ENCODE data around the gene CDH4.

The CDH4 gene

DNA sequence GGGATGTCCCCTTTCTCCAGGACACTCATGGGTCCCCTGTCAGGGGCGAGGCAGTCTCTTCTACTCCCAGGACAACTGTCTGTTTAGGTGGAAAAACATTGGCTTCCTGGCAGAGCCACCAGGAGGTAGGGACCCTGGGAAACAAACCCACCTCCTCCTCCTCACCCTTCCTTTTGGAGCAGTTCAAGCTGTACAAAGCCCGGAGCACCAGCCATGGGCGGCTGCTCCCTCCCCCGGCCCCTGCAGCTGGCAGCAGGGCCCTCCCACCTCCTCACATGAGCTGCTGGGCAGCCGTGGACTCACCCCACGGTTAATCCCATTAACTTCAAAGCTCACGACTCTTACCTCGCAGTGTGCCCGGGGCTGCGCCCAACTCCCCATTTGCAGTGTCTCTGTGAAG, 48.6 kb downstream of the CDH4 start:
- Histone ChIP-seq H3K27ac (ENCODE audit: low read depth, low read length) (no peak overlapping the region), H4K20me1 (ENCODE audit: low read depth, low read length) (no peaks in the 10 kb centered on the region), H3K4me3 (ENCODE audit: insufficient read depth, low read length, poor library complexity, severe bottlenecking) (no peak overlapping the region), H2AFZ (ENCODE audit: low read depth, low read length, severe bottlenecking) (no peak overlapping the region), H3F3A (ENCODE audit: insufficient read depth) (no peaks in the 10 kb centered on the region), H3K9ac (ENCODE audit: low read length) (no peak overlapping the region), H3K79me2 (ENCODE audit: insufficient read depth, low read length) (no peaks in the 10 kb centered on the region), H3K9me2 (replicated peaks; ENCODE audit: insufficient read depth, low read length) (no peaks in the 10 kb centered on the region), H3K36me3 (ENCODE audit: low read length) (no peaks in the 10 kb centered on the region), H3K27me3 (ENCODE audit: low read length) (no peaks in the 10 kb centered on the region), H3K9me3 (ENCODE audit: insufficient read depth, low read length) (no peaks in the 10 kb centered on the region), H3K4me2 (ENCODE audit: low read depth, low read length, poor library complexity, severe bottlenecking) (no peak overlapping the region)
- TF ChIP-seq EZH2phosphoT487 (conservative IDR thresholded peaks at IDR 0.05; ENCODE audit: low read length) = no peak
- TF ChIP-seq, protein P1, sequence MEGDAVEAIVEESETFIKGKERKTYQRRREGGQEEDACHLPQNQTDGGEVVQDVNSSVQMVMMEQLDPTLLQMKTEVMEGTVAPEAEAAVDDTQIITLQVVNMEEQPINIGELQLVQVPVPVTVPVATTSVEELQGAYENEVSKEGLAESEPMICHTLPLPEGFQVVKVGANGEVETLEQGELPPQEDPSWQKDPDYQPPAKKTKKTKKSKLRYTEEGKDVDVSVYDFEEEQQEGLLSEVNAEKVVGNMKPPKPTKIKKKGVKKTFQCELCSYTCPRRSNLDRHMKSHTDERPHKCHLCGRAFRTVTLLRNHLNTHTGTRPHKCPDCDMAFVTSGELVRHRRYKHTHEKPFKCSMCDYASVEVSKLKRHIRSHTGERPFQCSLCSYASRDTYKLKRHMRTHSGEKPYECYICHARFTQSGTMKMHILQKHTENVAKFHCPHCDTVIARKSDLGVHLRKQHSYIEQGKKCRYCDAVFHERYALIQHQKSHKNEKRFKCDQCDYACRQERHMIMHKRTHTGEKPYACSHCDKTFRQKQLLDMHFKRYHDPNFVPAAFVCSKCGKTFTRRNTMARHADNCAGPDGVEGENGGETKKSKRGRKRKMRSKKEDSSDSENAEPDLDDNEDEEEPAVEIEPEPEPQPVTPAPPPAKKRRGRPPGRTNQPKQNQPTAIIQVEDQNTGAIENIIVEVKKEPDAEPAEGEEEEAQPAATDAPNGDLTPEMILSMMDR (IDR thresholded peaks at IDR 0.05; ENCODE audit: insufficient read depth, low read length, poor library complexity, severe bottlenecking) = no peak

DNA sequence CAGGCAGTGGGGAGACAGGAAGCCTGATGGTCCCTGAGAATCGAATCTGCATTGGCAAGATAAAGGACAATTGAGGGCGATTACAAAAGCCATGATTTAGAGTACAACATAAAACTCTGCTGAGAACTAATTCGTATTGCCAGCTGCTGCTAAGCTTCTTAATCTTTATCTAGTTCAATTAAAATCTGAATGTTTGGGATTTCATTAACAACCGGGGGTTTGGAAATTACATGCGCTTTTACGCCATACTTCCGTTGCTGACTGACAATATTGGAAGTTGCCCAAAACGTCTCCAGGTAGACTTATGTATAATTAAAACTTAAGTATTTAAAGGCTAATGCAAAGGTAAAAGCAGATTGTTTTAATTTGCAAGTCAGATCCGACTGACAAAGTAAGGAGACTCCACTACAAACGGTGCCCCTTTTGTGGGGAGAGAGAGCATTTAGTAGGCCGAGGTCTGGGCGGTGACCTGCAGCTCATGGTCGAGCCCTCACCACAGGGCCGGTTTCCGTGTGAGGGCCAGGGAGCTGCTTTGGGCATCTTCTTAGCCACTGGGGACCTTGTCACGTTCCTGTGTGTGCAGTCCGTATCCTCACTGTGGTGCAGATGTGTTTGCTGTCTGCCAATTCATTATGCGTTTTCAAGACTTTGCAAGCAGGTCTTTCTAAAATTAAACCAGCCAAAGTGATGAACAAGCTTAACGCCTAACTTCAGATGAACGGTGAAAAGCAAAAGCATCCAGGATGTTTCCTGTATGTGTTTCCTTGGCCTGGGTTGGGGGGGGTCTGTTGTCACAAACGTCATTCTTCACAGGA, 49.9 kb downstream of the CDH4 start:
- no peak for TF ChIP-seq EZH2phosphoT487 (conservative IDR thresholded peaks at IDR 0.05; ENCODE audit: low read length)
- TF ChIP-seq, protein P1 (IDR thresholded peaks at IDR 0.05; ENCODE audit: insufficient read depth, low read length, poor library complexity, severe bottlenecking) = no peak
- Histone ChIP-seq H3K4me3 (ENCODE audit: insufficient read depth, low read length, poor library complexity, severe bottlenecking) (no peak overlapping the region), H4K20me1 (ENCODE audit: low read depth, low read length) (no peaks in the 10 kb centered on the region), H3K27me3 (ENCODE audit: low read length) (no peaks in the 10 kb centered on the region), H3K27ac (ENCODE audit: low read depth, low read length) (no peak overlapping the region), H3K36me3 (ENCODE audit: low read length) (no peaks in the 10 kb centered on the region), H3K9me2 (replicated peaks; ENCODE audit: insufficient read depth, low read length) (no peaks in the 10 kb centered on the region), H3K79me2 (ENCODE audit: insufficient read depth, low read length) (no peaks in the 10 kb centered on the region), H2AFZ (ENCODE audit: low read depth, low read length, severe bottlenecking) (no peak overlapping the region), H3F3A (ENCODE audit: insufficient read depth) (no peaks in the 10 kb centered on the region), H3K4me2 (ENCODE audit: low read depth, low read length, poor library complexity, severe bottlenecking) (no peak overlapping the region), H3K9ac (ENCODE audit: low read length) (no peak overlapping the region), H3K9me3 (ENCODE audit: insufficient read depth, low read length) (no peaks in the 10 kb centered on the region)

DNA sequence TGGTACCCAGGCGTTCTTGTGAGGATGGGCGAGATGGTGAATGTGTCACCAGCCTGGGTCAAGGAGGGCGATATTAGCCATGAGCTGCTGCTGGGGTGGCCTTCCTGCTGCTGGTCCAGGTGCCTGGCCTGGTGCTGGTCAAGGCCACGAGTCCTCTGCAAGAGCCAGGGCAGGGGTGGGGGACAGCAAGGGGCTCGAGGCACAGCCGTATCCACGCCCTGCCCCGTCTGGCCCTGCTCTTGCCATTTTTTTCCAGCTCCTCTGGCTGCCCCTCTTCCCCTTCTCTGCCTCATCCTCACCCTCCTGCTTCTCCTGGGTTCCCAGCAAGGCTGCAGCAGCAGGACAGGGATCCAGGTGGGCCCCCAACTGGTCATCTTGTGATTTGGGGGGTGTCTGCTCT, 51.2 kb downstream of the CDH4 start:
- H4K20me1 ChIP-seq (ENCODE audit: low read depth, low read length) = no peaks in the 10 kb centered on the region
- H3K27ac ChIP-seq (ENCODE audit: low read depth, low read length) = no peak overlapping the region
- no peaks in the 10 kb centered on the region for H3K9me2 ChIP-seq (replicated peaks; ENCODE audit: insufficient read depth, low read length)
- no peak overlapping the region for H3K4me2 ChIP-seq (ENCODE audit: low read depth, low read length, poor library complexity, severe bottlenecking)
- no peak overlapping the region for H3K4me3 ChIP-seq (ENCODE audit: insufficient read depth, low read length, poor library complexity, severe bottlenecking)
- TF ChIP-seq, protein P1 (IDR thresholded peaks at IDR 0.05; ENCODE audit: insufficient read depth, low read length, poor library complexity, severe bottlenecking) = no peak
- no peak for TF ChIP-seq EZH2phosphoT487 (conservative IDR thresholded peaks at IDR 0.05; ENCODE audit: low read length)
- no peak overlapping the region for H3K9ac ChIP-seq (ENCODE audit: low read length)
- no peaks in the 10 kb centered on the region for H3K9me3 ChIP-seq (ENCODE audit: insufficient read depth, low read length)
- H3K36me3 ChIP-seq (ENCODE audit: low read length) = no peaks in the 10 kb centered on the region
- H3K79me2 ChIP-seq (ENCODE audit: insufficient read depth, low read length) = no peaks in the 10 kb centered on the region
- no peak overlapping the region for H2AFZ ChIP-seq (ENCODE audit: low read depth, low read length, severe bottlenecking)
- H3F3A ChIP-seq (ENCODE audit: insufficient read depth) = no peaks in the 10 kb centered on the region
- H3K27me3 ChIP-seq (ENCODE audit: low read length) = no peaks in the 10 kb centered on the region
